A375 (cell line): ENCODE measurements around the gene FRYL. TPM values are rescaled to one million over a fixed set of nuclear protein-coding genes. Genes with fewer than 3 reads are reported as not detected.

Experiments used
- small RNA-seq: library from RNA; depleted of rRNA; stranded (forward); fragments of <200 nt; gene quantifications from one replicate; pipeline ENCODE3, GENCODE V24; 2014
- total RNA-seq: library from RNA; depleted of rRNA; stranded (reverse); fragments of >200 nt; shearing (Covaris generic); gene quantifications from 2 replicates; pipeline ENCODE4 v1.2.3, GENCODE V29; 2014; rRNA removed

FRYL gene
- total RNA-seq = 45.8 and 54.0 TPM in 2 replicates

DNA sequence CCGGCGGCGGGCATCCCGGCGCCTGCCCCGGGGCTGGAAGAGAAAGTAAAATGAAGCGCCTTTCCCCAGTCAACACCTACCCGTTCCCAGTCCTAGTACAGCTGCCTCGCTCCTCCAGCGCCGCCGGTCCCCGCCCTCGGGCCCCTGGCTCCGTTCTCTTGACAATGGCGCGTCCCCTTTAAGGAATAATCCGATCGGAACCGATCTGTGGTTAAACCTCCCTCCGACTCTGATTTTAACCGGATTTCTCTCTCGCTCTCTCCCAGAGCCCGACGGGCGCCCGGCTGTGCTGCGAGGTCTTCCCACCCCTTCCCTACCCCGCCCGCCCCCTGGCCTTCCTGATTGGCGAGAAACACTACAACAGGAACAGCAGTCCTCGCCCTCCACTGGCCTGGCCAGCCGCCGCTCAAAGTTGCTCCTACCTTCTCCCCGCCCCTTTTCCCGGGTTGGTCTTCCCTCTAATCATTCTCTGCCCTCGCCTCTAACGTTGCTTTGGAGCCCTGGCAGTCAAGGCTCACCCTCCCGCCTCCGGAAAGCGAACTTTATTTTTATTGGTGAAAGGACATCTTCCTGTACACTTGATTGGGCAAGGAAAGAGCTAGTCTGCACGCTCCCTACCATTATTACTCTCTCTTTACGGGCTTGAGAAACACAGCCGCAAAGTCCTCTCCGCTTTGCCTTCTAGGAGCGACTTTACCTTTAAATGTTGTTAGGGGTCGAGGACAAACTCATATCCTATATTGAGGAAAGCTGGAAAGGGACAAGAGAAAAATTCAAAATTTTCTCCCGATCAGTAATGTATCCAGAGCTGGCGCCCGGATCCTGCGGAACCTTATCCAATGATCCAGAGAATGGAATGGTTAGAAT lies at the start of gene FRYL:
Gene FRYL (minus strand): TSS at position 282 of the 867 bp plus-strand sequence. CDS start 145,869 bp downstream, outside the sequence.

DNA sequence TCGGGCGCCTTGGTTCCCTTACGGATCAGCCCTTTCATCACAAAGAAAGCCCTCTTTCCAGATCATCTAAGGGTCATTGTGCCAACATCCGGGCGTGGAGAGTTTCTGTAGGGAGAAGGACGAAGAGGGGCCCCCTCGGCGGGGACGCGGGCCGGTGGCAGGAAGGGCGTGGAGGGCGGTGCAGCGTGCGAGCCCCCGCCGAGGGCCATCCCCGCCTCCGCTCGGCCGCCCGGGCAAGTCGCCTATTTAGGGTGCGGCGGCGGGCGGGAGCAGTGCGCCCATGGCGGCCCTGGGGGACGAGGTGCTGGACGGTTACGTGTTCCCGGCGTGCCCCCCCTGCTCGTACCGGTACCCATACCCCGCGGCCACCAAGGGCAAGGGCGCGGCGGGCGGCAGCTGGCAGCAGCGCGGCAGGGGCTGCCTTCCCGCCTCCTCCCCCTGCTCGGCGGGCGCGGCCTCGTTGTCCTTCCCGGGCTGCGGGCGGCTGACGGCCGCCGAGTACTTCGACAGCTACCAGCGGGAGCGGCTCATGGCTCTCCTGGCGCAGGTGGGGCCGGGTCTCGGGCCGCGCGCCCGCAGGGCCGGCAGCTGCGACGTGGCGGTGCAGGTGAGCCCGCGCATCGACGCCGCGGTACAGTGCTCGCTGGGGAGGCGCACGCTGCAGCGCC lies 289.9 kb downstream of the FRYL start, which contains the start of gene ZAR1:
Gene ZAR1 (plus strand): TSS at position 241 of the 668 bp plus-strand sequence. CDS start 40 bp downstream, at position 281.

DNA sequence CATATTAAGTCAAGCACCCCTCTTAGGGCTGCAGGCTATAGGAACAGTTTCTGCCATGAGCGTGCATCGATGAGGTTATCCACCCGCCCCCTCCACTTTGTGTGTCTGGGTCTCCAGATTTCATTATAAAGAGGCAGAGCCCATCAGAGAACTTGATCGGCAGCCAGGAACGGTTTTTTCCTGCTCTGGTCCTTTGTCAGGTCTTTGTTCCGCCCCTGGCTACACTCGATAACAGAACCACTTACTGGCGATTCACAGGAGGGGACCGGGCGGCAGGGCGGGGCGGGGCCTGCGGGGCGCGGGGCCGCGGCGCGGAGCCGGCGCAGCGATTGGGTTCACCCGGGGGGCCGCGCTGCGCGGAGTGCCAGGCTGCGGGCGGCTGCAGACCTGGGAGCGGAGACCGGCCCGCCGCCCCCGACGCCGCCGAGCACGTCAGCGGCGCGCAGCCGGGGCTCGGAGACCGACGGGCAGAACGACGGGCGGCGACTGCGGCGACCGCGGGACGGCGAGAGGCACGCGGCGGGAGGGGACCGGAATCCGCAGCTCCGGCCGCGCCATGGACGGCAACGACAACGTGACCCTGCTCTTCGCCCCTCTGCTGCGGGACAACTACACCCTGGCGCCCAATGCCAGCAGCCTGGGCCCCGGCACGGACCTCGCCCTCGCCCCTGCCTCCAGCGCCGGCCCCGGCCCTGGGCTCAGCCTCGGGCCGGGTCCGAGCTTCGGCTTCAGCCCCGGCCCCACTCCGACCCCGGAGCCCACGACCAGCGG lies 296.9 kb downstream of the FRYL start, which contains the start of gene SLC10A4:
Gene SLC10A4 (plus strand): TSS at position 338 of the 771 bp plus-strand sequence. CDS start 219 bp downstream, at position 557.

Small RNAs within 50 kb of the gene (small RNA-seq; reads per million reads assigned to genes)
- gene RNU5E-3P = 2.4 reads per million, percentile 77 among the genes with 10 or more reads in this experiment

Other genes with a start within 250 kb of the FRYL start
- gene OCIAD1, start 50.8 kb upstream of the FRYL start, total RNA-seq = 79.1 and 83.9 TPM in 2 replicates
- not detected in 2 replicates for gene OCIAD2, start 126.5 kb upstream of the FRYL start, total RNA-seq
- gene CWH43, start 206.0 kb upstream of the FRYL start, total RNA-seq = not detected in 2 replicates